Fibroblast of lung (primary cell): ENCODE data around the gene MB. TPM values are rescaled to one million over a fixed set of nuclear protein-coding genes. Genes with fewer than 3 reads are reported as not detected.
A peak's percentile ranks its signal among the peaks of the same experiment; 100 is the strongest.

Experiments
- DNase-seq, 2 donors: peaks; one replicate each; pipeline versions ENCODE4 v3.0.0 to v3.0.0-alpha.2; 2010; ENCODE audit warnings: low read depth in 2 of 2
- H2AFZ ChIP-seq: 2 replicates; pipeline ENCODE4 v1.5.1; 2012; ENCODE audit warnings: low read length, control low read depth, inconsistent platforms
- H3K27ac ChIP-seq: 2 replicates; pipeline ENCODE4 v1.5.1; 2011; ENCODE audit warnings: low read length, control low read depth; ENCODE audit not compliant: insufficient read depth
- H3K27me3 ChIP-seq: 2 replicates; pipeline ENCODE4 v1.5.1; 2011; ENCODE audit warnings: mild to moderate bottlenecking, low read length; ENCODE audit not compliant: control insufficient read depth, insufficient read depth
- H3K36me3 ChIP-seq: 2 replicates; pipeline ENCODE4 v1.5.1; 2011; ENCODE audit warnings: low read length; ENCODE audit not compliant: control insufficient read depth, insufficient read depth
- H3K4me1 ChIP-seq: 2 replicates; pipeline ENCODE4 v1.5.1; 2011; ENCODE audit warnings: low read length; ENCODE audit not compliant: control insufficient read depth, insufficient read depth; ENCODE audit errors: extremely low read depth
- H3K4me2 ChIP-seq: 2 replicates; pipeline ENCODE4 v1.5.1; 2011; ENCODE audit warnings: low read length, control low read depth; ENCODE audit not compliant: insufficient read depth; ENCODE audit errors: extremely low read depth
- H3K4me3 ChIP-seq, 4 experiments: fragments of 200-600 bp in 1 of 4; sonication (generic) in 1 of 4; replicated peaks in 1 of 4; 2 replicates each; pipeline ENCODE4 v1.5.1; 2011 to 2016; ENCODE audit warnings: low read length in 4 of 4, low read depth in 3 of 4, mild to moderate bottlenecking in 3 of 4, control low read depth in 2 of 4, inconsistent platforms in 1 of 4, mixed read lengths in 1 of 4; ENCODE audit not compliant: insufficient read depth in 1 of 4; ENCODE audit errors: control extremely low read depth in 1 of 4
- H3K79me2 ChIP-seq: 2 replicates; pipeline ENCODE4 v1.5.1; 2012; ENCODE audit warnings: mild to moderate bottlenecking, low read length, inconsistent platforms; ENCODE audit not compliant: control insufficient read depth, insufficient read depth
- H3K9ac ChIP-seq: 2 replicates; pipeline ENCODE4 v1.5.1; 2011; ENCODE audit warnings: mild to moderate bottlenecking, low read length, control low read depth; ENCODE audit not compliant: insufficient read depth
- H3K9me3 ChIP-seq: 2 replicates; pipeline ENCODE4 v1.5.1; 2012; ENCODE audit warnings: low read depth, low read length; ENCODE audit not compliant: control insufficient read depth, insufficient read depth
- H4K20me1 ChIP-seq: 2 replicates; pipeline ENCODE4 v1.5.1; 2011; ENCODE audit warnings: low read length; ENCODE audit not compliant: control insufficient read depth, insufficient read depth; ENCODE audit errors: extremely low read depth
- CTCF ChIP-seq, 2 donors: IDR thresholded peaks in 1 of 2; conservative IDR thresholded peaks in 1 of 2; 1 replicate in 1 of 2; 2 replicates in 1 of 2; pipeline ENCODE4 v1.5.1; 2011 to 2012; ENCODE audit warnings: low read length in 2 of 2, control low read depth in 1 of 2, inconsistent platforms in 1 of 2, low read depth in 1 of 2, mild to moderate bottlenecking in 1 of 2
- EZH2 ChIP-seq: IDR thresholded peaks from 2 replicates; pipeline ENCODE4 v1.5.1; 2012; ENCODE audit warnings: low read length, control low read depth, mild to moderate bottlenecking; ENCODE audit errors: missing control alignments
- polyA plus RNA-seq, 2 donors: library from polyadenylated mRNA; depleted of rRNA in 1 of 2; stranded (reverse) in 1 of 2; unstranded in 1 of 2; fragments of >200 nt; gene quantifications; 2 replicates each; pipeline ENCODE4 v1.2.1, GENCODE V29; 2011 to 2012; ENCODE audit warnings: missing spikeins in 1 of 2
- total RNA-seq: library from RNA; depleted of rRNA; stranded (reverse); fragments of >200 nt; gene quantifications from 2 replicates; pipeline ENCODE4 v1.2.1, GENCODE V29; 2014

Gene MB
- total and polyA plus RNA-seq, 2 donors (not counting 1 experiment from before 2014, with no cell fraction given) = not detected

DNA sequence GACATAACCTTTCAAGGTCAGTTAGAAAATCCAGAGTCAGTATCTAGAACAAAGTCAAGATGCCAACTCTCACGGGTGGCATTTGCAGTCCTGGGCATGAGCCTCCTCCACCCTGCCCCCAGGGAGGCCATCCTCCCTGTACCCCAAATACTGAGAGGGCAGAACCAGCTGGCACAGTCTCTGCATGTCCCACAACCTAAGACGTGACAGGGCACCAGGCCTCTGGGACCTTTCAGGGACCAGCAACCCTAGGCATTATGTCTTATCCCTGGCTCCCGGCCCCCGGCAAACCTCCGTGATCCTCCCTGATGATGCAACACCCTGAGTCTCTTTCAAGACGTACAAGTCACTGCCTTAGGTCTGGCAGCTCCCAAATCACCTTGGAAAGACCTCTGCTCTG, 2.0 kb downstream of the MB start:
- no peak for TF ChIP-seq CTCF (conservative IDR thresholded peaks at IDR 0.05 in 1 of 2, IDR thresholded peaks at IDR 0.05 in 1 of 2; ENCODE audit: low read depth in 1 of 2, low read length in 2 of 2)
- no peak for TF ChIP-seq EZH2
- no peak overlapping the region for H3K27ac ChIP-seq
- no peaks in the 10 kb centered on the region for H3K9me3 ChIP-seq
- no peaks in the 10 kb centered on the region for H4K20me1 ChIP-seq
- peaks cover 4% of the 10 kb centered on the region for H3K27me3 ChIP-seq
- H3K4me2 ChIP-seq = no peak overlapping the region
- H3K79me2 ChIP-seq = no peaks in the 10 kb centered on the region
- DNase-seq = peak in 1 of 2 donors; percentile 19
- no peak overlapping the region for H2AFZ ChIP-seq
- no peak overlapping the region for H3K9ac ChIP-seq
- no peak overlapping the region for H3K4me3 ChIP-seq
- H3K4me1 ChIP-seq = no peaks in the 10 kb centered on the region
- H3K36me3 ChIP-seq = no peaks in the 10 kb centered on the region

DNA sequence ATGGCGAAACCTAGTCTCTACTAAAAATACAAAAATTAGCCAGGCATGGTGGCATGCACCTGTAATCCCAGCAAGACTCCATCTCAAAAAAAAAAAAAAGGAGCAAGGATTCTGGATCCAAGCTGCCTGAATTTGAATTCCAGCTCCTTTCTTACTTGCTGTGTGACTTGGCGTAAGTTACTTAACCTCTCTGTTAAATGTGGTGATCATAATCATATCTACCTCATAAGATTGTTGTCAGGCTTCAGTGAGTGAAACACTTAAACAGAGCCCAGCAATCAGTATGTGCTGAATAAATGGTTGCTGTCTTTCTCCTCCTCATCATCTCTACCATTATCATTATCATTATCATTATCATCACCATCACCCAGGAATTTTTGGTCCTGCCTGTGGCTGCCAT, 2.7 kb downstream of the MB start:
- Histone ChIP-seq H3K27me3 (peaks cover 12% of the 10 kb centered on the region), H3K9me3 (no peaks in the 10 kb centered on the region)
- DNase-seq = no peak

GRCh38 chr22:35612903-35613302, 4.2 kb downstream of the MB start:
- Histone ChIP-seq H3K4me3 (no peak overlapping the region), H2AFZ (no peak overlapping the region), H3K9me3 (no peaks in the 10 kb centered on the region), H4K20me1 (no peaks in the 10 kb centered on the region), H3K9ac (no peak overlapping the region), H3K27ac (no peak overlapping the region), H3K27me3 (peaks cover 23% of the 10 kb centered on the region), H3K36me3 (no peaks in the 10 kb centered on the region), H3K79me2 (no peaks in the 10 kb centered on the region), H3K4me1 (no peaks in the 10 kb centered on the region), H3K4me2 (no peak overlapping the region)
- TF ChIP-seq CTCF (conservative IDR thresholded peaks at IDR 0.05 in 1 of 2, IDR thresholded peaks at IDR 0.05 in 1 of 2; ENCODE audit: low read depth in 1 of 2, low read length in 2 of 2) (no peak), EZH2 (no peak)
- no peak for DNase-seq

More for the DNA sequence above, 2.7 kb downstream of the MB start:
- no peak overlapping the region for H3K27ac ChIP-seq
- H3K4me3 ChIP-seq = no peak overlapping the region
- H2AFZ ChIP-seq = no peak overlapping the region
- no peaks in the 10 kb centered on the region for H3K36me3 ChIP-seq
- no peak overlapping the region for H3K4me2 ChIP-seq
- H3K79me2 ChIP-seq = no peaks in the 10 kb centered on the region
- TF ChIP-seq EZH2 (no peak), CTCF (conservative IDR thresholded peaks at IDR 0.05 in 1 of 2, IDR thresholded peaks at IDR 0.05 in 1 of 2; ENCODE audit: low read depth in 1 of 2, low read length in 2 of 2) (no peak)
- no peaks in the 10 kb centered on the region for H3K4me1 ChIP-seq
- H3K9ac ChIP-seq = no peak overlapping the region
- no peaks in the 10 kb centered on the region for H4K20me1 ChIP-seq
